Mucosa of rectum (tissue), 2 donors: ENCODE results near the gene MLPH.

Source experiments
- H3K27ac ChIP-seq, 2 donors: one replicate each; pipeline ENCODE4 v1.7.0; 2013; ENCODE audit warnings: inconsistent platforms in 2 of 2, low read depth in 2 of 2, low read length in 2 of 2
- H3K27me3 ChIP-seq, 2 donors: one replicate each; pipeline ENCODE4 v1.7.0; 2013; ENCODE audit warnings: low read length in 2 of 2; ENCODE audit not compliant: control insufficient read depth in 2 of 2, insufficient read depth in 2 of 2
- H3K36me3 ChIP-seq, 2 donors: one replicate each; pipeline ENCODE4 v1.7.0; 2013; ENCODE audit warnings: low read length in 2 of 2; ENCODE audit not compliant: control insufficient read depth in 2 of 2, insufficient read depth in 2 of 2
- H3K4me1 ChIP-seq, 2 donors: one replicate each; pipeline ENCODE4 v1.7.0; 2013; ENCODE audit warnings: low read length in 2 of 2, mild to moderate bottlenecking in 1 of 2; ENCODE audit not compliant: control insufficient read depth in 2 of 2, insufficient read depth in 2 of 2
- H3K4me3 ChIP-seq, 2 donors: one replicate each; pipeline ENCODE4 v1.7.0; 2013; ENCODE audit warnings: low read length in 2 of 2
- H3K9ac ChIP-seq, 2 donors: one replicate each; pipeline ENCODE4 v1.7.0; 2013; ENCODE audit warnings: low read length in 2 of 2, low read depth in 1 of 2, mild to moderate bottlenecking in 1 of 2
- H3K9me3 ChIP-seq, 2 donors: one replicate each; pipeline ENCODE4 v1.7.0; 2013; ENCODE audit warnings: low read length in 2 of 2; ENCODE audit not compliant: control insufficient read depth in 2 of 2
- donor health status: healthy.
- donor health status: Normal muscosa, but diverticular disease.

The MLPH gene

DNA sequence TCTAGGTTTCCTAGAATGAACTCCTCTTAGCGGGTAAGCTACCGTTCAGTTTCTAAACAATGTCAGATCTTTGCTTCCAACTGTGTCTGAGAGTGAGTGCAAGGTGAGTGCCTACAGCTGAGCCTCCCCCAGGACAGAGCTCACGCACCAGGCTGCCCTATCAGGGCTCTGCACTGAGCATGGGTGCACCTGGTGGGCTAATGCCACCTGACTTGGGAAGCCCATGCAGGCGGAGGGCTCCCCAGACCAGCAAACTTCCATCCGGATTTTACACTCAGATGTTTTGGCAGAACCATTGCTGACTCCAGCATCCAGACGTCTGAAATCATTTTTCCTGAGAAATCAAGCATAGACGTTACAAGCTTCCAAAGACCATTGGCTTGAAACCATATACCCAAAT is 16.1 kb upstream of the MLPH start:
- Histone ChIP-seq H3K9me3 (no peaks in the 10 kb centered on the region), H3K9ac (no peak overlapping the region), H3K4me1 (peaks cover 9 to 11% of the 10 kb centered on the region in 2 donors), H3K36me3 (no peaks in the 10 kb centered on the region), H3K27me3 (no peaks in the 10 kb centered on the region), H3K4me3 (no peak overlapping the region), H3K27ac (no peak overlapping the region)

DNA sequence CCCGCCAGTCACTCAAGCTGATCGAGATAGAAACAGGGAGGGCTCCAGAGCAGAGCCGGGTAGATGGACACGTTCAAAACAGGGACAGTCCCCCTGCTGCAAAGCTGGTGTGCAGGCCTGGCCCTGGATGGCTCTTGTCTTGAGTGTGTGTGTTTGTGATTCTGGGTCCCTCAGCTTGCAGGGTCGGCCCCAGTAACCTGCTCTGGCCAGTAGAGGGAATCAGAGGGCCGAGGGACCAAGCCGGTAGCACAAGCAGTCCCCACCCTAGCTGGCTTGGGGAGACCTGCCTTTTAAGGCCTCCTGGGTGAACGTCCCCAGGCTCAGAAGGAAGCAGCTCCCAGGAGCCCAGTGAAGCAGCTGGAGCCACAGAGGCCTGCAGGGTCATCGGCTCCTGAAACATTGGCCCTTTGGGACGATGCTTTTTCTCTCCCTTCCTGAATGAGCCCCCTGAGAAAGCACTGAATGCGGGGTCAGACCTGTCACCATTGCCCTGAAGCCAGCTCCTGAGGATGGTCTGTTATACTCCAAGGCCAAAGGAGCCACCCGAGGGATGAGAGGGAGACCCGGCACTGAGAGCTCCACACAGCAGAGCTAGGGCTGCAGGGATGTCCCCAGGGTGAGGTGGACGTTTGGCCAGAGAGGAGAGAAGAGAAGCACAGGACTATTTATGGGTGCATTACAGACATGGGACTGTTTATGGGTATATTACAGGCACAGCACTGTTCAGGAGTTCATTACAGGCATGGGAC is 15.4 kb upstream of the MLPH start:
- H3K4me1 ChIP-seq, result peaks cover 11 to 12% of the 10 kb centered on the region in 2 donors
- H3K27me3 ChIP-seq, result no peaks in the 10 kb centered on the region
- no peaks in the 10 kb centered on the region for H3K36me3 ChIP-seq
- no peak overlapping the region for H3K27ac ChIP-seq
- no peak overlapping the region for H3K4me3 ChIP-seq
- peak overlapping the region in 1 of 2 donors; percentile 6 for H3K9ac ChIP-seq
- no peaks in the 10 kb centered on the region for H3K9me3 ChIP-seq

DNA sequence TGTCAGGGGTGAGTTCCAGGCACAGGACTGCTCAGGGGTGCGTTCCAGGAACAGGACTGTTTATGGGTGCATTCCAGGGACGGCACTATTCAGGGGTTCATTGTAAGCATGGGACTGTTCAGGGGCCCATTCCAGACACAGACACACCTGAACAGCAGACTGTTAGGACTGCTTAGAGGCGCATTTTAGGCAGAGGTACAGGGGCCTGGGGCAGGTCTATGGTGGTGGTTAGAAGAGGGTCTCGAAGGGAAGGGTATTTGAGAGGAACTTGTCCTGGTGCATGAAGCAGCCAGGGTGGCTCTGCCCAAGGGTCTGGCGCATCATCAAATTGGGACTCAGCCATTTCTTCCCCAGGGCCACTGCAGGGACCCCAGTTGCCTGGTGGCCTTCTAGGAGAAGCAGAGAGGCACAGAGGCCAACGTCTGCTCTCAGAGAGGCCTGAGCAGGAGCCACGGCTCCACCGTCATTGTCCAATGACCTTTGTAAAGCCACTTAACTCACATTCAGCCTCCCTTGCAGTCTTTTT is 14.8 kb upstream of the MLPH start:
- Histone ChIP-seq H3K27ac (no peak overlapping the region), H3K9ac (no peak overlapping the region), H3K4me3 (no peak overlapping the region), H3K27me3 (no peaks in the 10 kb centered on the region), H3K36me3 (no peaks in the 10 kb centered on the region), H3K4me1 (peaks cover 11 to 12% of the 10 kb centered on the region in 2 donors), H3K9me3 (no peaks in the 10 kb centered on the region)

DNA sequence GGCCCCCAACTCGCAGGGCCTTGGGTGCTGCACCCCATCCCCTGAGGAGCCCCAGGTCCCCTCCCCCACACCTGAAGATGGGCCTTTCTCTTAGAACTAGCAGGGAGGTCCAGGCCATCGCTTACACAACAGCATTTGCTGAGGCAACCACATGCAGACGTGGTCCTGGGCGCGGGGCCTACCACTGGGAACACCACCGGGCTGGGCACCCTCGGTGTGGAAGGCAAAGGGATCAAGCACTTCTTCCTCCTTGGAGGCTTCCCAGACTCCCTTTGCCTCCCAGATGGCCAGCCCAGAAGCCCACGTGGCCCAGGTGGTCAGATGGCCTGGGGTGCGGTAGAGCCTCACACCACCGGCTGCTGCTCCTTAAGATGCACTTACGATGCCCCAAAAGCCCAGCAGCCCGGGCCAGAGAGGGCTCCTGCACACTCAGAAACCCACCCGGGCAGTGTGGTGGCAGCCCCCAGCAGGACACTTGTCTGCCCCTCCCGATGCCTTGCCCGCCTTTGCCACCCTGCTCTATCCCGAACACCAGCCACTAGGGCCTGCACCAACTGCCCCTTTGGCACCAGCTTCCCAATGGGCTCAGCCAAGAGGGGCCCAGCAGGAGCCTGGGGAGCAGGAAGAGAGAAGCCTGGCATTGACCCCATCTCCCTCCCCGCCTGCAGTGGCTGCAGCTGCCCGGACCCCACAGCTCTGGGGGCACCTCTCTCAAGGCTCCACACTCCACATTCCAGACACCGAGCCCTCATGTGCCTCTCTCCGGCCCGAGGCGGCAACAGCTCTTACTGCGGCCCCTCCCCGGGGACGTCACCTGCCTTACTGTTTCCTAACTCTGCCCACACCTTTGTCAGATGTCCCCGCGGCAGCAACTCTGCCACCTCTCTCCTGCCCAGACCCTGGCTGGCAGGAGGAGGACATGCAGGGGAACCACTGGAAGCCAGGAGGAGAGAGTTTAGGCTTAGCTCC is 13.9 kb upstream of the MLPH start:
- Histone ChIP-seq H3K4me3 (no peak overlapping the region), H3K27ac (peak overlapping the region; percentile 21 to 42), H3K9ac (no peak overlapping the region), H3K4me1 (peaks cover 11 to 12% of the 10 kb centered on the region in 2 donors), H3K36me3 (no peaks in the 10 kb centered on the region), H3K27me3 (no peaks in the 10 kb centered on the region), H3K9me3 (no peaks in the 10 kb centered on the region)

DNA sequence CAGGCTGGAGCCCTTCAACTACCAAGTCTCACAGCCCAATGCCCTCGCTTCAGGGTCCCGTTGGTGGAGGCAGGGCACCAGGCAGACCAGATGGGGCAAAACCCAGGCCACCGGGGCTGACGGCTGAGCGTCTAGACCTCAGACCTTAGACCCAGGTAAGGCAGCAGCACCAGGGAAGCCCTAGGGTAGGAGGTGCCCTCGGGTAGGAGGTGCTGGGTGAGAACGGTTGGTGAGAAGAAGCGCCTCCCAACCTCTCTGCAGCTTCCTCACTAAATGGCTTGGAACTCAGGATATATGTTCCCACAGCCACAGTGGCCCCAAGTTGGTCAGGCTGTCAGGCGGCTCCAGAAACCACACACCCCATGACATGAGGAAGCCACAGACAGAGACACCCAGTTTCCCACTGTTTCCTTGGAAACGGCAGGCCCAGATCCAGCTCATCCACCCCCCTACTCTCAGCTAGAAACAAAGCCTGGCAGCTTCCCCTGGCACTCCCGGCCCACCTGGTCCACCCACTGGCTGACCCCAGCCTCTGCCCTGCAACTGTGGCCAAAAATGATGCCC is 13.1 kb upstream of the MLPH start:
- H3K27ac ChIP-seq, result peak overlapping the region; percentile 21 to 84
- H3K27me3 ChIP-seq, result no peaks in the 10 kb centered on the region
- no peaks in the 10 kb centered on the region for H3K9me3 ChIP-seq
- no peak overlapping the region for H3K4me3 ChIP-seq
- no peaks in the 10 kb centered on the region for H3K36me3 ChIP-seq
- peaks cover 11 to 12% of the 10 kb centered on the region in 2 donors for H3K4me1 ChIP-seq
- H3K9ac ChIP-seq, result peak overlapping the region; percentile 5 to 89

DNA sequence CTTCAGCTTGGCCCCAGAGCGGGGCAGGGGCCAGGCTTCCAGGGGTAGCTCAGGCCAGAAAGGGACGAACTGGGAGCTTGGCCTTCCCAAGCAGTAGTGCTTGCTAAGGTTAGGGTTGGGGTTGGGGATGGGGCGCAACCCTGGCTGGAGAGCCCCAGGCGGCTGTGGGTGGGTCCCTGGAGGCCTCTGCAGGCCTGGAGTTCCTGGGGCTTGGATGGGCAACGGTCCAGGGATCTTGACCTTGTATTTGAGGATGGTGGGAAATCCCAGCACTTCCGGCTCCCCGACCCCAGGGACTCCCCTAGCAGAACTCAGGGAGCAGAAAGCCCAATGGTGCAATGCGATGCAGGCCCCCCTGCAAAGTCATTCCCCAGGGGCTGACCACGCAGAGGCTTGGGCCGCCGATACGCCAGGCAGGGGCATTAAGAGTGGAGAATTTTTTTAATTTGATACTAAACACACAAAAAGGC is 12.6 kb upstream of the MLPH start:
- peak overlapping the region; percentile 75 to 77 for H3K4me3 ChIP-seq
- no peaks in the 10 kb centered on the region for H3K27me3 ChIP-seq
- peak overlapping the region; percentile 75 to 89 for H3K9ac ChIP-seq

DNA sequence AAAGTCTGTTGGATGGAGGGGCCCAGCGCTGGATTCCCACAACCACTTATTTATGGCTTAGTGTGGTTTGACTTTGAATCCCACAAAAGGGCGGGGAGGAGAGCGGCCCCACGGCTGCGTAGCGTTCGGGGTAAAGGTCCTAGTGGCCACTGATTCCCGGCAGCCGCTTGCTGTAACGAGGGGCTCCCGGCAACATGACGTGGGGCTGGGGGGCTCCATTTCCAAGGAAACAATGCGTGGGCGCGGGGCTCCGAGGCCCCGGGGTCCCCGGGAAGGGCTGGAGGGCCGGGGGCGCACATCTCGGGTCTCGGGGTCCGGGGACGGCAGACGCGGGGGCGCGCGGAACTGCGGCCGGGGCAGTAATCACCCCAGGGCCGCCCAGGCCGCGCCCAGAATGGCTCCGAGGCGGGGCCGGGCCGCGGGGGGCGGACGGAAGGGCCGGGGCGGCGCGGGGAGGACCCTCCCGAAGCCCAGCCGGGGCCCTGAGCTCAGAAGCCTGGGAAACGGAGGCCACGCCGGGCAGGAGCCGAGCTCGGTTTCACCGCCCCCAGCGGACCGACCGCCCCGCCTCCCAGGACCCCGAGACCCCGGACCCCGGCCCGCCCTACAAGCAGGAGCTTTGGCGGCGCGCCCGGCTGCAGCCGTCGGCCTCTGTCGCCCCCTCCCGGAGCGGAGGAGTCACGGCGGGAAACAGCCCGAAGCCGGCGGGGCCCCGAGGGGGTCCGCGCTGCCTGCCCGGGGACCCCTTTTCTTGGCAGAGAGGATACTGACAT is 11.9 kb upstream of the MLPH start:
- H3K27me3 ChIP-seq, result no peaks in the 10 kb centered on the region

More for the DNA sequence above, 12.6 kb upstream of the MLPH start:
- Histone ChIP-seq H3K4me1 (peaks cover 11 to 12% of the 10 kb centered on the region in 2 donors), H3K36me3 (no peaks in the 10 kb centered on the region), H3K27ac (peak overlapping the region; percentile 84), H3K9me3 (no peaks in the 10 kb centered on the region)

DNA sequence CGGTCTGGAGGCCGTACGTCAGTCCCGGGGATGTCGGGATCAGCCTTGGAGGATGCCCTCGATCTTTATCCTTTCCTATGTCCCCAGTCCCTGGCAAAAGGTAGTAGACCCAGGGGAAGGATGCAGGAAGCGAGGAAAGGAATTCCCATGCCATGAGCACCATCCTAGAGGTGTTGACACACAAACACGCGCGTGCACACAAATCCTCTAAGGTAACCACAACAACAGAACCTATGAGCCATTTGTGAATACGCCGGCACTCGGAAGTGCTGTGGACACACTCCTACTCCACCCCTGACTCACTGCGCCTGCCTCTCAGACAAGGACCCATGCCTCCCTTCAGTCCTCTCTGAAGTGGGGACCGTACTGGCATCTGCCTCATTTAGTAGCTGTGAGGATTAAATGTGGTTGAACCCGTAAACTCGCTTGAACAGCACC is 11.3 kb upstream of the MLPH start:
- H3K27me3 ChIP-seq, result no peaks in the 10 kb centered on the region
- H3K9me3 ChIP-seq, result no peaks in the 10 kb centered on the region
- peak overlapping the region; percentile 75 to 77 for H3K4me3 ChIP-seq
- H3K4me1 ChIP-seq, result peaks cover 11 to 12% of the 10 kb centered on the region in 2 donors
- no peaks in the 10 kb centered on the region for H3K36me3 ChIP-seq
- H3K27ac ChIP-seq, result peak overlapping the region; percentile 84
- H3K9ac ChIP-seq, result peak overlapping the region; percentile 43 to 89

More for the DNA sequence above, 11.9 kb upstream of the MLPH start:
- Histone ChIP-seq H3K27ac (peak overlapping the region; percentile 84), H3K4me1 (peaks cover 11 to 12% of the 10 kb centered on the region in 2 donors), H3K9me3 (no peaks in the 10 kb centered on the region), H3K36me3 (no peaks in the 10 kb centered on the region), H3K4me3 (peak overlapping the region; percentile 75 to 77), H3K9ac (peak overlapping the region; percentile 75 to 89)

DNA sequence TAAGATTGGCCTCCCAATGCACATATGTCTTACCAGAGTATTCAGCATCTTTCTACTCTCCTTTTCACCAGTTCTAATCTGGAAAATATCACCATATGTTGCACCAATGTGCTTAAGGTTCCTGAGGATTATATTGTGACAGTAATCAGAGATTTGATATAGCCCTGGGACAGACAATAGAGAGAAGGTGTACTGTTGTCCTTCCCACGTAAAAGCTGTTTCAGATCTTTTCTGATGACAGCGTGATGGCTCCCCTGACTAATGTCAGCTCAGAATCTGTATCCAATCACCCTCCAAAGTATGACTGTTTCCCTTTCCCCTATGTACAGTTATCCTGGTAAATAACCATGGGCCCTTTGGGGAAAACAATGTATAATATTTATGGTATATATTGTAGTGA is 9.0 kb upstream of the MLPH start:
- Histone ChIP-seq H3K27ac (no peak overlapping the region), H3K36me3 (no peaks in the 10 kb centered on the region), H3K9ac (no peak overlapping the region), H3K27me3 (no peaks in the 10 kb centered on the region), H3K4me3 (no peak overlapping the region), H3K9me3 (no peaks in the 10 kb centered on the region), H3K4me1 (peaks cover 18 to 24% of the 10 kb centered on the region in 2 donors)
